OCI-LY1 (cell line): Measurements from ENCODE around the gene ADAMTS3.

Experiments
- EZH2 ChIP-seq: fragments of 200-600 bp; sonication (generic), shearing (Covaris generic); IDR thresholded peaks from 2 replicates; pipeline ENCODE4 v1.8.0; 2017; ENCODE audit warnings: borderline replicate concordance, mixed run types, mild to moderate bottlenecking, antibody characterized with exemption, low read length, moderate library complexity, mixed read lengths
- TF ChIP-seq, protein P1 (sequence below): fragments of 200-600 bp; sonication (generic), shearing (Covaris generic); IDR thresholded peaks from 2 replicates; pipeline ENCODE4 v1.5.1; 2017; ENCODE audit warnings: mild to moderate bottlenecking, antibody characterized with exemption, low read length, moderate library complexity, mixed read lengths

DNA sequence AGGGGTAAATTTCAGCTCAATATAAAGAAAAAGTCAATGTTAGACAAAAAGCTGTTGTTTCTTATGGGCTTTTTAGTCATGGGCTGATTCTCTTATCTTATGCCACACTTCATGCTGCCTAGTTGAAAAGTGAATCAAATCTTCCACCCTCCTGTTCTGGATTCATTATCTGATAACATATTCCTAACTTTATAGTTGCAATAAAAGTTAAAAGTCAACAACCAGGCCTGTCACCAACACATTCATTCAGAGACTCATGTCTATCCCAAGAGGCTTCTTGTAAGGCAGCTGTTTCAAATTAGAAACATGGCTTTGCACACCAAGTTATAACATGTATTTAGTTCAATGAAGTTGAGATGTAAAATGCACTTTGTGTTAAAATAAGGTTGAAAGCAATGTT is 243.8 kb downstream of the ADAMTS3 start:
- TF ChIP-seq, protein P1, sequence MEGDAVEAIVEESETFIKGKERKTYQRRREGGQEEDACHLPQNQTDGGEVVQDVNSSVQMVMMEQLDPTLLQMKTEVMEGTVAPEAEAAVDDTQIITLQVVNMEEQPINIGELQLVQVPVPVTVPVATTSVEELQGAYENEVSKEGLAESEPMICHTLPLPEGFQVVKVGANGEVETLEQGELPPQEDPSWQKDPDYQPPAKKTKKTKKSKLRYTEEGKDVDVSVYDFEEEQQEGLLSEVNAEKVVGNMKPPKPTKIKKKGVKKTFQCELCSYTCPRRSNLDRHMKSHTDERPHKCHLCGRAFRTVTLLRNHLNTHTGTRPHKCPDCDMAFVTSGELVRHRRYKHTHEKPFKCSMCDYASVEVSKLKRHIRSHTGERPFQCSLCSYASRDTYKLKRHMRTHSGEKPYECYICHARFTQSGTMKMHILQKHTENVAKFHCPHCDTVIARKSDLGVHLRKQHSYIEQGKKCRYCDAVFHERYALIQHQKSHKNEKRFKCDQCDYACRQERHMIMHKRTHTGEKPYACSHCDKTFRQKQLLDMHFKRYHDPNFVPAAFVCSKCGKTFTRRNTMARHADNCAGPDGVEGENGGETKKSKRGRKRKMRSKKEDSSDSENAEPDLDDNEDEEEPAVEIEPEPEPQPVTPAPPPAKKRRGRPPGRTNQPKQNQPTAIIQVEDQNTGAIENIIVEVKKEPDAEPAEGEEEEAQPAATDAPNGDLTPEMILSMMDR: no peak
- TF ChIP-seq EZH2: no peak
